Measurements from ENCODE around the gene PFKL.

- TF ChIP-seq EZH2 (IDR thresholded peaks at IDR 0.05; ENCODE audit: insufficient read depth, poor library complexity, severe bottlenecking) = no peak
- no peak for TF ChIP-seq EZH2phosphoT487 (IDR thresholded peaks at IDR 0.05; ENCODE audit: insufficient read depth, low read depth)
These were observed 33.9 kb downstream of the PFKL start for GRCh38 chr21:44333509-44334328.
